ENCODE measurements around the gene CGNL1.
A peak's percentile ranks its signal among the peaks of the same experiment; 100 is the strongest.

CGNL1 gene

DNA sequence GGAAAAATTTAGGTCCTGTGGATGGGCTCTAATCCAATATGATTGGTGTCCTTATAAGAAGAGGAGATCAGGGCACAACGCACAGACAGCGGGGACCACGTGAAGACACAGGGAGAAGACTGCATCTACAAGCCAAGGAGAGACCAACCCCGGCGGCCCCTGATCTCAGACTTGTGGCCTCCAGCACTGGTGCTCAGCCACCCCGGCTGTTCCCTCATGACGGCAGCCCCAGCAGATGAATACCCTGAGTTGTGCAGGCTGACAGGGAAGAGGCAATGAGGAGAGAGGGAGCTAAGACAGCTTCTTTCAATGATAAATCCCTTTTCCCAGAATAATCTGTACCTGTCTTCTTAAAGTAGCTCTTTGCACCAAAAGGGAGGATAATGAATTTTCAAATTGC is 33.3 kb upstream of the CGNL1 start:
- Histone ChIP-seq H3K36me3 (ENCODE audit: insufficient read depth, low read length) (no peaks in the 10 kb centered on the region), H3K27ac (ENCODE audit: low read length) (no peak overlapping the region), H4K20me1 (ENCODE audit: insufficient read depth, low read length) (no peaks in the 10 kb centered on the region), H2AFZ (ENCODE audit: low read depth, low read length) (no peak overlapping the region), H3K79me2 (ENCODE audit: insufficient read depth, low read length) (no peaks in the 10 kb centered on the region), H3K4me1 (ENCODE audit: insufficient read depth, low read length) (no peaks in the 10 kb centered on the region), H3K9ac (ENCODE audit: low read depth, low read length) (no peak overlapping the region), H3K27me3 (ENCODE audit: insufficient read depth, low read length, poor library complexity) (no peaks in the 10 kb centered on the region), H3K9me3 (ENCODE audit: insufficient read depth, low read length, severe bottlenecking) (no peaks in the 10 kb centered on the region), H3K4me2 (ENCODE audit: insufficient read depth, low read length) (no peak overlapping the region), H3K4me3 (ENCODE audit: low read depth in 1 of 2, low read length in 2 of 2) (no peak overlapping the region)
- no peak for ATAC-seq (ENCODE audit: insufficient read depth, low read depth)
- no peak for DNase-seq
- TF ChIP-seq, protein P1, sequence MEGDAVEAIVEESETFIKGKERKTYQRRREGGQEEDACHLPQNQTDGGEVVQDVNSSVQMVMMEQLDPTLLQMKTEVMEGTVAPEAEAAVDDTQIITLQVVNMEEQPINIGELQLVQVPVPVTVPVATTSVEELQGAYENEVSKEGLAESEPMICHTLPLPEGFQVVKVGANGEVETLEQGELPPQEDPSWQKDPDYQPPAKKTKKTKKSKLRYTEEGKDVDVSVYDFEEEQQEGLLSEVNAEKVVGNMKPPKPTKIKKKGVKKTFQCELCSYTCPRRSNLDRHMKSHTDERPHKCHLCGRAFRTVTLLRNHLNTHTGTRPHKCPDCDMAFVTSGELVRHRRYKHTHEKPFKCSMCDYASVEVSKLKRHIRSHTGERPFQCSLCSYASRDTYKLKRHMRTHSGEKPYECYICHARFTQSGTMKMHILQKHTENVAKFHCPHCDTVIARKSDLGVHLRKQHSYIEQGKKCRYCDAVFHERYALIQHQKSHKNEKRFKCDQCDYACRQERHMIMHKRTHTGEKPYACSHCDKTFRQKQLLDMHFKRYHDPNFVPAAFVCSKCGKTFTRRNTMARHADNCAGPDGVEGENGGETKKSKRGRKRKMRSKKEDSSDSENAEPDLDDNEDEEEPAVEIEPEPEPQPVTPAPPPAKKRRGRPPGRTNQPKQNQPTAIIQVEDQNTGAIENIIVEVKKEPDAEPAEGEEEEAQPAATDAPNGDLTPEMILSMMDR (IDR thresholded peaks at IDR 0.05; ENCODE audit: borderline replicate concordance, extremely low read depth, low read length, poor library complexity, severe bottlenecking), result no peak
- no peak for TF ChIP-seq EZH2 (IDR thresholded peaks at IDR 0.05; ENCODE audit: borderline replicate concordance, low read depth, low read length, severe bottlenecking)

DNA sequence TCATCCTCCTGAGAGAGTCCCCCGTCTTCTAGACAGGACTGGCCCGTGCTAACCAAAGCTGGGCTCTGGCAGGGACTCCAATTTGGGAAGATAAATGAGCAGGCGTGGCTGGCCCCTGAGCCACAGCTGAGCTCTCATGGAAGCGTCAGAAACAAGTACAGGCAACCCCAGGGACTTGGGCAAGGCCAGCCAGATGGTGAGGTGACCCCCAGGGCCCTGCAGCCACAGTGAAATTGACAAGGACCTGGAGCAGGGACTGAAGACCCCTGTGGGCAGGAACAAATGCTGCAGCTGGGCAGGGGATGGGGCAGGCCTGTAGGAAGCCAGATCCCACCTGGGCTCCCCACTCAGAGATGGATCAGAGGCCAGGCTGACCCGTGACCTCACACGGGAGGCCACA is 32.8 kb upstream of the CGNL1 start:
- Histone ChIP-seq H3K27me3 (ENCODE audit: insufficient read depth, low read length, poor library complexity) (no peaks in the 10 kb centered on the region), H3K27ac (ENCODE audit: low read length) (no peak overlapping the region), H3K4me2 (ENCODE audit: insufficient read depth, low read length) (no peak overlapping the region), H3K9me3 (ENCODE audit: insufficient read depth, low read length, severe bottlenecking) (no peaks in the 10 kb centered on the region), H3K9ac (ENCODE audit: low read depth, low read length) (no peak overlapping the region), H3K4me1 (ENCODE audit: insufficient read depth, low read length) (no peaks in the 10 kb centered on the region), H4K20me1 (ENCODE audit: insufficient read depth, low read length) (no peaks in the 10 kb centered on the region), H2AFZ (ENCODE audit: low read depth, low read length) (no peak overlapping the region), H3K36me3 (ENCODE audit: insufficient read depth, low read length) (no peaks in the 10 kb centered on the region), H3K4me3 (ENCODE audit: low read depth in 1 of 2, low read length in 2 of 2) (no peak overlapping the region), H3K79me2 (ENCODE audit: insufficient read depth, low read length) (no peaks in the 10 kb centered on the region)
- no peak for DNase-seq
- TF ChIP-seq, protein P1 (IDR thresholded peaks at IDR 0.05; ENCODE audit: borderline replicate concordance, extremely low read depth, low read length, poor library complexity, severe bottlenecking), result no peak
- no peak for TF ChIP-seq EZH2 (IDR thresholded peaks at IDR 0.05; ENCODE audit: borderline replicate concordance, low read depth, low read length, severe bottlenecking)
- no peak for ATAC-seq (ENCODE audit: insufficient read depth, low read depth)

DNA sequence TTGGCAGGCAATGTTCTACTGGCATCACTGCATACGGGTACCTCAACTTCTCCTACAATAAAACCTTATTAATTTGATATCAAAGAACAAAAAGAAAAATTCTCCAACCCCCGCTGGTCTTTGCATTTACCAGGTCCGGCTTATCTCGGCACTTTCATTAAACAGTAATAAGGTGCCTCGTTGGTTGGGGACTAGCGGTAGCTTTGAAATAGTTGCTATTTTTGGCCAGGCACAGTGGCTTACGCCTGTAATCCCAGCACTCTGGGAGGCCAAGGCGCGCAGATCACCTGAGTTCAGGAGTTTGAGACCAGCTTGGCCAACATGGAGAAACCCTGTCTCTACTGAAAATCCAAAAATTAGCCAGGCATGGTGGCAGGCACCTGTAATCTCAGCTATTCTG is 32.0 kb upstream of the CGNL1 start:
- Histone ChIP-seq H3K9ac (ENCODE audit: low read depth, low read length) (no peak overlapping the region), H3K27me3 (ENCODE audit: insufficient read depth, low read length, poor library complexity) (no peaks in the 10 kb centered on the region), H3K9me3 (ENCODE audit: insufficient read depth, low read length, severe bottlenecking) (no peaks in the 10 kb centered on the region), H2AFZ (ENCODE audit: low read depth, low read length) (no peak overlapping the region), H4K20me1 (ENCODE audit: insufficient read depth, low read length) (no peaks in the 10 kb centered on the region), H3K4me2 (ENCODE audit: insufficient read depth, low read length) (no peak overlapping the region), H3K27ac (ENCODE audit: low read length) (no peak overlapping the region), H3K4me1 (ENCODE audit: insufficient read depth, low read length) (no peaks in the 10 kb centered on the region), H3K4me3 (ENCODE audit: low read depth in 1 of 2, low read length in 2 of 2) (no peak overlapping the region), H3K79me2 (ENCODE audit: insufficient read depth, low read length) (no peaks in the 10 kb centered on the region), H3K36me3 (ENCODE audit: insufficient read depth, low read length) (no peaks in the 10 kb centered on the region)
- ATAC-seq (ENCODE audit: insufficient read depth, low read depth) (no peak), DNase-seq (no peak)
- TF ChIP-seq, protein P1 (IDR thresholded peaks at IDR 0.05; ENCODE audit: borderline replicate concordance, extremely low read depth, low read length, poor library complexity, severe bottlenecking), result no peak
- no peak for TF ChIP-seq EZH2 (IDR thresholded peaks at IDR 0.05; ENCODE audit: borderline replicate concordance, low read depth, low read length, severe bottlenecking)

DNA sequence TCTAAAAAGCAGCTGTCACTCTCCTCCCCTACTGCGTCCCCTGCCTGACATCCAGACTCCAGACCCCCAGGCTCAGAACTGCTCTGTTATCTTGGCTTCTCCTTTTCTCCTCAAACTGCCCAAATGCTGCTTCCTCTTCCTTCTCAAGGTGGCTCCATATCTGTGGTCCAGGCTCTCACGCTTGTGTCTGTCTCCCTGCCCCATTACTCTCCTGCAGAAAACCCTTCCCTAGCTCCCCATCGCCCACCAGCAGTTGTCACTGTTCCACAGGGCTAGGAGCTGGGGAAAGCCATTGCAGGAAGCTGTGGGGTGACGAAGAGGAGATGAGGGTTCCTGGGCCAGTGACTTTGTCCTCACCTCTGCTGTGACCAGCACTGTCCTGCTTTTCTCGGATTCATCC is 30.7 kb upstream of the CGNL1 start:
- no peak overlapping the region for H2AFZ ChIP-seq (ENCODE audit: low read depth, low read length)
- DNase-seq (no peak), ATAC-seq (ENCODE audit: insufficient read depth, low read depth) (no peak)
- H3K4me1 ChIP-seq (ENCODE audit: insufficient read depth, low read length), result no peaks in the 10 kb centered on the region
- H3K79me2 ChIP-seq (ENCODE audit: insufficient read depth, low read length), result no peaks in the 10 kb centered on the region
- H3K9ac ChIP-seq (ENCODE audit: low read depth, low read length), result no peak overlapping the region
- no peak overlapping the region for H3K4me2 ChIP-seq (ENCODE audit: insufficient read depth, low read length)
- no peaks in the 10 kb centered on the region for H3K27me3 ChIP-seq (ENCODE audit: insufficient read depth, low read length, poor library complexity)
- TF ChIP-seq EZH2 (IDR thresholded peaks at IDR 0.05; ENCODE audit: borderline replicate concordance, low read depth, low read length, severe bottlenecking), result no peak
- TF ChIP-seq, protein P1 (IDR thresholded peaks at IDR 0.05; ENCODE audit: borderline replicate concordance, extremely low read depth, low read length, poor library complexity, severe bottlenecking), result peak; percentile 6
- no peak overlapping the region for H3K27ac ChIP-seq (ENCODE audit: low read length)
- no peaks in the 10 kb centered on the region for H3K36me3 ChIP-seq (ENCODE audit: insufficient read depth, low read length)
- H3K9me3 ChIP-seq (ENCODE audit: insufficient read depth, low read length, severe bottlenecking), result no peaks in the 10 kb centered on the region
- H3K4me3 ChIP-seq (ENCODE audit: low read depth in 1 of 2, low read length in 2 of 2), result no peak overlapping the region
- no peaks in the 10 kb centered on the region for H4K20me1 ChIP-seq (ENCODE audit: insufficient read depth, low read length)

Measured in DND-41 (cell line).